Loucy (cell line): ENCODE measurements around the gene PAPOLG.
"Not testable (repeated sequence)": the region's sequence is repeated elsewhere in the genome, so short reads cannot be mapped to it uniquely, and the experiment has no call there.

Experiments used
- H2AFZ ChIP-seq: fragments of 200-600 bp; sonication (generic); 2 replicates; pipeline ENCODE4 v1.6.0; 2016; ENCODE audit warnings: antibody characterized with exemption, mild to moderate bottlenecking, low read length, moderate library complexity
- H3F3A ChIP-seq: fragments of 200-600 bp; 2 replicates; pipeline ENCODE4 v1.6.0; 2016; ENCODE audit warnings: antibody characterized with exemption, low read depth, mild to moderate bottlenecking
- H3K27me3 ChIP-seq: fragments of 200-600 bp; sonication (generic); 2 replicates; pipeline ENCODE4 v1.6.1; 2014; ENCODE audit warnings: low read length, mild to moderate bottlenecking; ENCODE audit not compliant: insufficient read depth, poor library complexity, severe bottlenecking
- H3K36me3 ChIP-seq: fragments of 200-600 bp; sonication (generic); 2 replicates; pipeline ENCODE4 v1.6.1; 2016; ENCODE audit warnings: low read length; ENCODE audit not compliant: insufficient read depth
- H3K4me1 ChIP-seq: fragments of 200-600 bp; sonication (generic); 2 replicates; pipeline ENCODE4 v1.5.1; 2014; ENCODE audit warnings: low read length, mild to moderate bottlenecking; ENCODE audit not compliant: insufficient read depth, poor library complexity, severe bottlenecking
- H3K4me2 ChIP-seq: fragments of 200-600 bp; sonication (generic); 2 replicates; pipeline ENCODE4 v1.6.0; 2014; ENCODE audit warnings: antibody characterized with exemption, low read length, low read depth, mild to moderate bottlenecking; ENCODE audit not compliant: poor library complexity, severe bottlenecking
- H3K4me3 ChIP-seq: fragments of 200-600 bp; sonication (generic); 2 replicates; pipeline ENCODE4 v1.5.1; 2014; ENCODE audit warnings: low read length, mild to moderate bottlenecking, mixed read lengths; ENCODE audit not compliant: poor library complexity, severe bottlenecking
- H3K79me2 ChIP-seq: fragments of 200-600 bp; sonication (generic); 2 replicates; pipeline ENCODE4 v1.6.1; 2014; ENCODE audit warnings: low read length; ENCODE audit not compliant: insufficient read depth
- H3K9ac ChIP-seq: fragments of 200-600 bp; sonication (generic); 2 replicates; pipeline ENCODE4 v1.6.0; 2014; ENCODE audit warnings: mild to moderate bottlenecking, low read depth, low read length, moderate library complexity; ENCODE audit not compliant: poor library complexity, severe bottlenecking
- H3K9me2 ChIP-seq: fragments of 200-600 bp; sonication (generic); replicated peaks from 2 replicates; pipeline ENCODE4 v1.6.1; 2016; ENCODE audit warnings: low read depth, low read length, mixed read lengths
- H3K9me3 ChIP-seq: fragments of 200-600 bp; sonication (generic); 2 replicates; pipeline ENCODE4 v1.6.1; 2014; ENCODE audit warnings: mild to moderate bottlenecking, antibody characterized with exemption, low read length, low read depth; ENCODE audit not compliant: insufficient read depth
- H4K20me1 ChIP-seq: fragments of 200-600 bp; sonication (generic); 2 replicates; pipeline ENCODE4 v1.6.0; 2014; ENCODE audit warnings: antibody characterized with exemption, low read length, mild to moderate bottlenecking; ENCODE audit not compliant: insufficient read depth, poor library complexity, severe bottlenecking
- EZH2phosphoT487 ChIP-seq: fragments of 200-600 bp; IDR thresholded peaks from 2 replicates; pipeline ENCODE4 v1.6.1; 2018; ENCODE audit warnings: antibody characterized with exemption, mild to moderate bottlenecking, moderate library complexity, borderline replicate concordance
- TF ChIP-seq, protein P1 (sequence below): fragments of 200-600 bp; sonication (generic); conservative IDR thresholded peaks from 2 replicates; pipeline ENCODE4 v1.5.1; 2014; ENCODE audit warnings: mild to moderate bottlenecking, antibody characterized with exemption, low read length

The PAPOLG gene

GRCh38 chr2:60806988-60807681, 51.1 kb downstream of the PAPOLG start:
- Histone ChIP-seq H3K4me1 (peaks cover 26% of the 10 kb centered on the region), H3K79me2 (no peaks in the 10 kb centered on the region), H4K20me1 (no peaks in the 10 kb centered on the region), H3K27me3 (no peaks in the 10 kb centered on the region), H3K9me2 (no peaks in the 10 kb centered on the region), H3K4me3 (peak overlapping the region; percentile 63), H3K4me2 (peak overlapping the region; percentile 72), H2AFZ (peak overlapping the region; percentile 81), H3K9ac (peak overlapping the region; percentile 47), H3K9me3 (no peaks in the 10 kb centered on the region), H3F3A (no peaks in the 10 kb centered on the region), H3K36me3 (peaks cover 5% of the 10 kb centered on the region; the same call in 1 of the 2 replicates)
- TF ChIP-seq EZH2phosphoT487 = no peak
- TF ChIP-seq, protein P1, sequence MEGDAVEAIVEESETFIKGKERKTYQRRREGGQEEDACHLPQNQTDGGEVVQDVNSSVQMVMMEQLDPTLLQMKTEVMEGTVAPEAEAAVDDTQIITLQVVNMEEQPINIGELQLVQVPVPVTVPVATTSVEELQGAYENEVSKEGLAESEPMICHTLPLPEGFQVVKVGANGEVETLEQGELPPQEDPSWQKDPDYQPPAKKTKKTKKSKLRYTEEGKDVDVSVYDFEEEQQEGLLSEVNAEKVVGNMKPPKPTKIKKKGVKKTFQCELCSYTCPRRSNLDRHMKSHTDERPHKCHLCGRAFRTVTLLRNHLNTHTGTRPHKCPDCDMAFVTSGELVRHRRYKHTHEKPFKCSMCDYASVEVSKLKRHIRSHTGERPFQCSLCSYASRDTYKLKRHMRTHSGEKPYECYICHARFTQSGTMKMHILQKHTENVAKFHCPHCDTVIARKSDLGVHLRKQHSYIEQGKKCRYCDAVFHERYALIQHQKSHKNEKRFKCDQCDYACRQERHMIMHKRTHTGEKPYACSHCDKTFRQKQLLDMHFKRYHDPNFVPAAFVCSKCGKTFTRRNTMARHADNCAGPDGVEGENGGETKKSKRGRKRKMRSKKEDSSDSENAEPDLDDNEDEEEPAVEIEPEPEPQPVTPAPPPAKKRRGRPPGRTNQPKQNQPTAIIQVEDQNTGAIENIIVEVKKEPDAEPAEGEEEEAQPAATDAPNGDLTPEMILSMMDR = no peak

- Histone ChIP-seq H3K27me3 (no peaks in the 10 kb centered on the region), H3K9me2 (no peaks in the 10 kb centered on the region), H3K79me2 (no peaks in the 10 kb centered on the region), H3K4me2 (no peak overlapping the region), H3F3A (no peaks in the 10 kb centered on the region), H3K4me1 (peaks cover 26% of the 10 kb centered on the region), H3K9ac (peak overlapping the region; percentile 47), H3K4me3 (no peak overlapping the region), H3K9me3 (no peaks in the 10 kb centered on the region), H2AFZ (no peak overlapping the region), H3K36me3 (no peaks in the 10 kb centered on the region), H4K20me1 (no peaks in the 10 kb centered on the region)
- TF ChIP-seq, protein P1 = no peak
- TF ChIP-seq EZH2phosphoT487 = no peak
These were observed 52.3 kb downstream of the PAPOLG start for GRCh38 chr2:60808330-60808801.

DNA sequence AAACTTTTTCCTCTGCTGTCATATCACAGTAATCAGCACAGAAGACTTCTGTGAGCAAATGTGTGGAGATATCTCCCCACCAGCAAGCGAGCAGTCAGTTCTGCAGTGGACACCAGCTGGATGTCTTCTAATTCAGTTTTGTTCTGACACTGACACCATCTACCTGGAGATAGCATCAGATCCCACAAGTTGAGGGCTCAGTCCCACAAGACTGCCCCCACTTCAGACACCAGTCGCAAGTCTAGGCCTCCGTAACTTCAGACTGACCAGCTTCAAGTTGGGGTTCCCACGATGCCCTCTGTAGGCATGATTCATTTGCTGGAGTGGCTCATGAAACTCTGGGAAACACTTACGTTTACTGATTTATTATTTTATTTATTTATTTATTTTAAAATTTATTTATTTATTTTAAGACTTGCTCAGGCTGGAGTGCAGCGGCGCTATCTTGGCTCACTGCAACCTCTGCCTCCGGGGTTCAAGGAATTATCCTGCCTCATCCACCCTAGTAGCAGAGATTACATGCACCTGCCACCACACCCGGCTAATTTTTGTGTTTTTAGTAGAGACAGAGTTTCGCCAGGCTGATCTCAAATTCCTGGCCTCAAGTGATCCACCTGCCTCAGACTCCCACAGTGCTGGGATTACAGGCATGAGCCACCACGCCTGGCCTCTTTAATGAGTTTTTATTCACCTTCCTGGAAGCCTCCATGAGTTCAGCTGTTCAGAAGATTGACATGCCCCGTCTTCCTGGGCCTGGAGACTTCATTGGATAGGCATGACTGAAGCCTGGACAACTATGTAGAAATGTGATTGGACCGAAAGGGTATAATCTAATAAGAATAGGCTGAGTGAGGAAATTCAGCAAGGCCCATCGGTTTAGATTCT, 55.7 kb downstream of the PAPOLG start:
- H3K4me3 ChIP-seq = no peak overlapping the region
- no peak overlapping the region for H2AFZ ChIP-seq
- H3F3A ChIP-seq = no peaks in the 10 kb centered on the region
- no peaks in the 10 kb centered on the region for H3K27me3 ChIP-seq
- H3K4me1 ChIP-seq = peaks cover 18% of the 10 kb centered on the region
- H3K9me2 ChIP-seq = no peaks in the 10 kb centered on the region
- H3K9ac ChIP-seq = no peak overlapping the region
- no peak for TF ChIP-seq EZH2phosphoT487
- TF ChIP-seq, protein P1 = no peak
- no peaks in the 10 kb centered on the region for H4K20me1 ChIP-seq
- no peaks in the 10 kb centered on the region for H3K79me2 ChIP-seq
- no peaks in the 10 kb centered on the region for H3K36me3 ChIP-seq
- H3K4me2 ChIP-seq = no peak overlapping the region
- no peaks in the 10 kb centered on the region for H3K9me3 ChIP-seq

DNA sequence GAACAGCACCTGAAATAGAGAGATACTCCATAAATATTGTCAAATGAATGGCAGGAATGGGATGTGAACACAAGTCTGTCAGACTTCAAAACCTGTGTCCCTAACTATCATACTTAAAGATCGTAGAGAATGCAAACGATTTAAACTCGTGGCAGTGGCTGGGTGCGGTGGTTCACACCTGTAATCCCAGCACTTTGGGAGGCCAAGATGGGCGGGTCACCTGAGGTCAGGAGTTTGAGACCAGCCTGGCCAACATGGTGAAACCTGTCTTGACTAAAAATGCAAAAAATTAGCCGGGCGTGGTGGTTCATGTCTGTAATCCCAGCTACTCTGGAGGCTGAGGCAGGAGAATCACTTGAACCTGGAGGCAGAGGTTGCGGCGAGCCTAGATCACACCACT, 61.1 kb downstream of the PAPOLG start:
- not testable (repeated sequence) for H3K9me3 ChIP-seq, H3K4me1 ChIP-seq, H3K9ac ChIP-seq, H3K9me2 ChIP-seq, H4K20me1 ChIP-seq, H3F3A ChIP-seq, H3K79me2 ChIP-seq, H3K4me3 ChIP-seq, H3K36me3 ChIP-seq, H2AFZ ChIP-seq, H3K27me3 ChIP-seq, H3K4me2 ChIP-seq
